Measurements from ENCODE around the gene CFAP74. TPM values are rescaled to one million over a fixed set of nuclear protein-coding genes. Genes with fewer than 3 reads are reported as not detected.

The CFAP74 gene
- total and polyA plus RNA-seq, 9 of the 15 experiments (the other 6 are each of a cell fraction or from before 2014, with no cell fraction given) = 0.03 to 0.15 (median 0.05) TPM; not detected in 6

GRCh38 chr1:1943834-1944570 lies 59.6 kb downstream of the CFAP74 start (continued):
- TF ChIP-seq CHD7 (IDR thresholded peaks at IDR 0.05; ENCODE audit: low read depth, low read length) (peak; percentile 26), CBFB (CRISPR knock-in tag; IDR thresholded peaks at IDR 0.05) (peak; percentile 93), MIER1 (IDR thresholded peaks at IDR 0.05; ENCODE audit: low read depth) (peak; percentile 76; the same call in 1 of the 2 replicates), FIP1L1 (IDR thresholded peaks at IDR 0.05; ENCODE audit: low read depth, low read length, poor library complexity, severe bottlenecking) (no peak), HDAC1 (IDR thresholded peaks at IDR 0.05) (peak in 1 of 2 experiments; percentile 47; a peak in 1 of 4 replicates), EZH2 (IDR thresholded peaks at IDR 0.05; ENCODE audit: borderline replicate concordance, low read depth, low read length) (0 out of 2 replicates have a peak, but pooled peaks have one; percentile 41), MAZ (CRISPR knock-in tag; conservative IDR thresholded peaks at IDR 0.05 in 1 of 2, IDR thresholded peaks at IDR 0.05 in 1 of 2) (peak in 1 of 2 experiments; percentile 48; a peak in 1 of 4 replicates), E2F6 (IDR thresholded peaks at IDR 0.05; ENCODE audit: borderline replicate concordance in 1 of 2, extremely low read depth in 1 of 2, insufficient read depth in 1 of 2, insufficient read length in 1 of 2, low read depth in 1 of 2, low read length in 1 of 2, poor library complexity in 1 of 2, severe bottlenecking in 1 of 2) (peak in 1 of 2 experiments; percentile 11), CEBPG (CRISPR knock-in tag; IDR thresholded peaks at IDR 0.05) (0 out of 2 replicates have a peak, but pooled peaks have one; percentile 20), CEBPG (tag; conservative IDR thresholded peaks at IDR 0.05 in 1 of 2, IDR thresholded peaks at IDR 0.05 in 1 of 2) (no peak), TCF7L2 (IDR thresholded peaks at IDR 0.05; ENCODE audit: low read depth, low read length) (no peak), MYNN (IDR thresholded peaks at IDR 0.05) (0 out of 2 replicates have a peak, but pooled peaks have one; percentile 12), MYNN (CRISPR knock-in tag; IDR thresholded peaks at IDR 0.05) (no peak), RFX1 (IDR thresholded peaks at IDR 0.05) (no peak), EHMT2 (IDR thresholded peaks at IDR 0.05) (peak; percentile 89; the same call in 1 of the 2 replicates)
